Stimulated activated CD8-positive, alpha-beta memory T cell treated with anti-CD3 and anti-CD28 coated beads, Interleukin-12 subunit alpha, Interleukin-12 subunit beta, amount 100 ng/mL, for 1 hour (primary cell): Measurements from ENCODE around the gene SMYD4.

Source experiments
- DNase-seq: peaks from one replicate; pipeline ENCODE4 v3.0.0-alpha.2; 2020; ENCODE audit warnings: low read depth

The SMYD4 gene

GRCh38 chr17:1730326-1731193 is 99.1 kb downstream of the SMYD4 start:
- DNase-seq = no peak

GRCh38 chr17:1729966-1730325 is 99.8 kb downstream of the SMYD4 start:
- DNase-seq = no peak
